ENCODE measurements around the gene CCM2L. TPM values are rescaled to one million over a fixed set of nuclear protein-coding genes. Genes with fewer than 3 reads are reported as not detected.

Gene CCM2L
- polyA plus RNA-seq, 2 of the 4 experiments (the other 2 are of a cell fraction), result 0.05 to 0.18 TPM

- Histone ChIP-seq H3K9me3 (no peaks in the 10 kb centered on the region), H3K4me2 (no peak overlapping the region), H3K4me1 (no peaks in the 10 kb centered on the region), H3K4me3 (no peak overlapping the region), H3K27ac (no peak overlapping the region)
- ATAC-seq, result no peak
- 87% methylated on average over 5 of the region's 5 CpGs for WGBS (ENCODE audit: missing lambda C conversion rate)
- no peak for TF ChIP-seq KDM1A (IDR thresholded peaks at IDR 0.05; ENCODE audit: low read depth)
- peak; percentile 53 for TF ChIP-seq ZFP36 (IDR thresholded peaks at IDR 0.05; ENCODE audit: borderline replicate concordance, partially characterized antibody)
- DNase-seq (ENCODE audit: low read depth in 1 of 2, low spot score in 1 of 2), result no peak
- CTCF ChIA-PET, result interaction anchor here (1.2 to 6.7 kb wide), 3 partner anchors 13 to 47 kb away, joined by 4 to 38 read pairs (median 8); no protein-coding TSS in a partner anchor
- FAIRE-seq, result no peak
- POLR2A ChIA-PET, result no interaction called here
Measured at GRCh38 chr20:32078322-32078721, 68.1 kb downstream of the CCM2L start.

GRCh38 chr20:32078791-32079190, 68.6 kb downstream of the CCM2L start:
- ATAC-seq (no peak), FAIRE-seq (no peak), DNase-seq (ENCODE audit: low read depth in 1 of 2, low spot score in 1 of 2) (no peak)
- no peaks in the 10 kb centered on the region for H3K4me1 ChIP-seq
- no peak overlapping the region for H3K27ac ChIP-seq
- no peak overlapping the region for H3K4me3 ChIP-seq
- no peak for TF ChIP-seq CHD4 (IDR thresholded peaks at IDR 0.05; ENCODE audit: borderline replicate concordance)
- no peak for TF ChIP-seq ATOH8 (CRISPR knock-in tag; IDR thresholded peaks at IDR 0.05; ENCODE audit: low read depth)
- TF ChIP-seq PBX3 (IDR thresholded peaks at IDR 0.05), result no peak
- TF ChIP-seq MYC (IDR thresholded peaks at IDR 0.05; ENCODE audit: borderline replicate concordance, low read length), result no peak
- TF ChIP-seq SREBF2 (IDR thresholded peaks at IDR 0.05), result no peak
- no peak for TF ChIP-seq JUNB (IDR thresholded peaks at IDR 0.05)
- no peak for TF ChIP-seq MAZ (IDR thresholded peaks at IDR 0.05; ENCODE audit: borderline replicate concordance, low read depth, low read length)
- TF ChIP-seq TFCP2L1 (CRISPR knock-in tag; IDR thresholded peaks at IDR 0.05), result no peak
- TF ChIP-seq HES2 (IDR thresholded peaks at IDR 0.05), result no peak
- H3K4me2 ChIP-seq, result no peak overlapping the region
- ChIA-PET POLR2A (no interaction called here), CTCF (interaction anchor here (0.6 to 6.7 kb wide), 6 partner anchors 12 to 245 kb away, joined by 3 to 38 read pairs (median 4); no protein-coding TSS in a partner anchor)
- no peaks in the 10 kb centered on the region for H3K9me3 ChIP-seq

GRCh38 chr20:32079655-32080109, 69.4 kb downstream of the CCM2L start:
- Histone ChIP-seq H3K4me3 (no peak overlapping the region), H3K4me2 (no peak overlapping the region), H3K4me1 (no peaks in the 10 kb centered on the region), H3K27ac (no peak overlapping the region), H3K9me3 (no peaks in the 10 kb centered on the region)
- POLR2A ChIA-PET, result no interaction called here
- no peak for TF ChIP-seq MAZ (IDR thresholded peaks at IDR 0.05; ENCODE audit: borderline replicate concordance, low read depth, low read length)
- TF ChIP-seq ZNF302 (CRISPR knock-in tag; IDR thresholded peaks at IDR 0.05), result no peak
- no peak for TF ChIP-seq SMC3 (IDR thresholded peaks at IDR 0.05)
- TF ChIP-seq CBX8 (IDR thresholded peaks at IDR 0.05), result no peak
- no peak for TF ChIP-seq TP53 (CRISPR knock-in tag; IDR thresholded peaks at IDR 0.05)
- TF ChIP-seq ZC3H11A (IDR thresholded peaks at IDR 0.05), result no peak
- TF ChIP-seq JUN (IDR thresholded peaks at IDR 0.05), result no peak
- TF ChIP-seq BCL3 (IDR thresholded peaks at IDR 0.05), result no peak
- WGBS (ENCODE audit: missing lambda C conversion rate), result 56% methylated on average over 8 of the region's 8 CpGs
- peak in 1 of 2 experiments; percentile 19; a peak in 2 of 6 replicates for ATAC-seq
- no peak for FAIRE-seq
- CTCF ChIA-PET, result interaction anchor here (0.6 to 6.7 kb wide), 6 partner anchors 11 to 246 kb away, joined by 3 to 38 read pairs (median 4); no protein-coding TSS in a partner anchor
- no peak for DNase-seq (ENCODE audit: low read depth in 1 of 2, low spot score in 1 of 2)

- no peaks in the 10 kb centered on the region for H3K9me3 ChIP-seq
- no peak overlapping the region for H3K4me2 ChIP-seq
- CTCF ChIA-PET, result interaction anchor here (0.7 to 6.7 kb wide), 5 partner anchors 10 to 228 kb away, joined by 3 to 38 read pairs (median 4); no protein-coding TSS in a partner anchor
- no peak overlapping the region for H3K27ac ChIP-seq
- FAIRE-seq (no peak), ATAC-seq (no peak), DNase-seq (ENCODE audit: low read depth in 1 of 2, low spot score in 1 of 2) (no peak)
- WGBS (ENCODE audit: missing lambda C conversion rate), result 40% methylated on average over 3 of the region's 3 CpGs
- H3K4me3 ChIP-seq, result no peak overlapping the region
- H3K4me1 ChIP-seq, result no peaks in the 10 kb centered on the region
- POLR2A ChIA-PET, result no interaction called here
- TF ChIP-seq TP53 (CRISPR knock-in tag; IDR thresholded peaks at IDR 0.05) (no peak), REST (IDR thresholded peaks at IDR 0.05) (no peak), FOSL2 (IDR thresholded peaks at IDR 0.05) (no peak), FOSL2 (CRISPR knock-in tag; IDR thresholded peaks at IDR 0.05) (no peak), MAX (IDR thresholded peaks at IDR 0.05) (no peak), RFX5 (IDR thresholded peaks at IDR 0.05) (no peak), ZSCAN20 (CRISPR knock-in tag; IDR thresholded peaks at IDR 0.05) (no peak)
Measured at GRCh38 chr20:32080783-32081182, 70.5 kb downstream of the CCM2L start.
